Fibroblast of villous mesenchyme (primary cell): ENCODE results near the gene CHRNA4. TPM values are rescaled to one million over a fixed set of nuclear protein-coding genes. Genes with fewer than 3 reads are reported as not detected.

Experiments
- DNase-seq: peaks from one replicate; pipeline ENCODE4 v3.0.0-alpha.2; 2010; ENCODE audit warnings: low read depth
- H3K4me3 ChIP-seq: 2 replicates; pipeline ENCODE4 v1.5.1; 2011; ENCODE audit warnings: low read depth, mild to moderate bottlenecking, low read length
- total RNA-seq: library from RNA; depleted of rRNA; stranded (reverse); fragments of >200 nt; gene quantifications from 2 replicates; pipeline ENCODE4 v1.2.3, GENCODE V29; 2012
- TF ChIP-seq, protein P1 (sequence below): IDR thresholded peaks from 2 replicates; pipeline ENCODE4 v1.5.1; 2012; ENCODE audit warnings: low read depth, mild to moderate bottlenecking, low read length; ENCODE audit not compliant: insufficient read depth

CHRNA4 gene
- total RNA-seq, 1 donor, result not detected

DNA sequence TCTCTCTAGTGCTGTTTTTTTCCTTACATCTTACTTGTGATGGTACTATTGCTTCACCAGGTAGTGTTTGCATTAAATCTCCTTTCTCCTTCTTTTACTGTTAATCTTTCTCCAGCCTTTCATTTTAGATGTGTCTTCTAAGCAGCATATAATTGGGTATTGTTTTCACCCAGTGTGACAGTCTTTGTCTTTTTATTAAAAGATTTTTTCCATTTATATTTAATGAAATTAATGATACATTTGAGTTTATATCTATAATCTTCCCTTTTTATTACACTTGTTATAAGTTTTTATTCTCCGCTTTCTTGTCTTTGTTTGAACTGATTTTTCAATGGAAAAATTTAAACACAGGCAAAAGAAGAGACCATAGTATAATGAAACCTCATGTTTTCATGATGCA, 59.5 kb downstream of the CHRNA4 start:
- TF ChIP-seq, protein P1, sequence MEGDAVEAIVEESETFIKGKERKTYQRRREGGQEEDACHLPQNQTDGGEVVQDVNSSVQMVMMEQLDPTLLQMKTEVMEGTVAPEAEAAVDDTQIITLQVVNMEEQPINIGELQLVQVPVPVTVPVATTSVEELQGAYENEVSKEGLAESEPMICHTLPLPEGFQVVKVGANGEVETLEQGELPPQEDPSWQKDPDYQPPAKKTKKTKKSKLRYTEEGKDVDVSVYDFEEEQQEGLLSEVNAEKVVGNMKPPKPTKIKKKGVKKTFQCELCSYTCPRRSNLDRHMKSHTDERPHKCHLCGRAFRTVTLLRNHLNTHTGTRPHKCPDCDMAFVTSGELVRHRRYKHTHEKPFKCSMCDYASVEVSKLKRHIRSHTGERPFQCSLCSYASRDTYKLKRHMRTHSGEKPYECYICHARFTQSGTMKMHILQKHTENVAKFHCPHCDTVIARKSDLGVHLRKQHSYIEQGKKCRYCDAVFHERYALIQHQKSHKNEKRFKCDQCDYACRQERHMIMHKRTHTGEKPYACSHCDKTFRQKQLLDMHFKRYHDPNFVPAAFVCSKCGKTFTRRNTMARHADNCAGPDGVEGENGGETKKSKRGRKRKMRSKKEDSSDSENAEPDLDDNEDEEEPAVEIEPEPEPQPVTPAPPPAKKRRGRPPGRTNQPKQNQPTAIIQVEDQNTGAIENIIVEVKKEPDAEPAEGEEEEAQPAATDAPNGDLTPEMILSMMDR, result no peak
- H3K4me3 ChIP-seq, result no peak overlapping the region
- no peak for DNase-seq

DNA sequence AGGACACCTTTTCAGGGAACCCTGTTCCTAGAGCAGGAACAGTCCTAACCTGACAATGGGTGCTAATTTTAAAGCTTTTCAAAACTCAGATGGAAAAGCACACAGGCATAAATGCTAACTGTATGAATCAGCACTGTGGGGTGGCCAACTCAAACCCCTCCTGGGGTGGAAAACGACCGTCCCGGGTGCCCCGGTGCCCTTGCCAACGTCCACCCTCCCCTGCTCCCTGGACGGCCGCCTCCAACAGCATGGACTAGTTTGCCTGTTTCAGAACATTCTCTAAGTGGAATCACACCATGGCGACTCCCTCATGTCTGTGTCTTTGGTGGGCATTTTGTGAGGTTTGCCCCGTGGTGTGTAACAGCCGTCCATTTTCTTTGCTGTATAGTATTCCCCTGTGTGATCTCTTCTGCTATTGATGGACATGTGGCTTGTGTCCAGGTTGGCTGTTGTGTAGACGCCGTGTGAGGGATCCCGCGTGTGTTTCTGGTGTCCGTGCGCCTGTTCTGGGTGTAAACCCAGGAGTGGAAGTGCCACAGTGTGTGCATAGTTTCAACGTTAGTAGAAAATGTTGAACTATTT, 62.3 kb downstream of the CHRNA4 start:
- TF ChIP-seq, protein P1, result no peak

DNA sequence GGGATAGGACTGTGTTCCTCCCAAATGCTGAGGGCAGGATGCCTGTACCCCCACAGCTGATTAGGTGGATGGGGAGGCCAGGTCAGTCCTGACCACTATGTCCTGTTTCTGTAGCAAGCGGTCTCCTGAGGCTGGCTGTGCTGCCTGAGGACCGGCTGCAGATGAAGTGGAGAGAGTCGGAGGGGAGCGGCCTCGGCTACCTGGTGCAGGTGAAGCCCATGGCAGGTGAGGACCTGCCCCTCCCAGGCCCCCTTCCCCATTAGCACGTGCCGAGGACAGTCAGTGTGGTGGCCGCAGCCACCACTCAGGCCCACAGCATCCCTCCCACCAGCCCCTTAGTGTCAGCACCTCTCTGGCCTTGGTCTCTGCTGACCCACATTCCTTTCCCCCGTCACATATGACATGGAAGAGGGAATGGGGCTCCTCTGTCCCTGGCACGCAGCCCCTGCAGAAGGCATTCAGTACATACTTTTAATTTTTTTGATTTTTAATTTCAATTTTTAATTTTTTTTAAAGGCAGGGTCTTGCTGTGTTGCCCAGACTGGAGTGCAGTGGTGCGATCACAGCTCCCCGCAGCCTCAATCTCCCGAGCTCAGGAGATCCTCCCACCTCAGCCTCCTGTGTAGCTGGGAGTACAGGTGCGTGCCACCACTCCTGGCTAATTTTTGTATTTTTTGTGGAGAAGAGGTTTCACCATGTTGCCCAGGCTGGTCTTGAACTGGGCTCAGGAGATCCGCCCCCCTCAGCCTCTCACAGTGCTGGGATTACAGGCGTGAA, 63.2 kb downstream of the CHRNA4 start:
- no peak for DNase-seq
- no peak overlapping the region for H3K4me3 ChIP-seq
- TF ChIP-seq, protein P1, result no peak

More for the DNA sequence above, 62.3 kb downstream of the CHRNA4 start:
- no peak for DNase-seq
- no peak overlapping the region for H3K4me3 ChIP-seq

DNA sequence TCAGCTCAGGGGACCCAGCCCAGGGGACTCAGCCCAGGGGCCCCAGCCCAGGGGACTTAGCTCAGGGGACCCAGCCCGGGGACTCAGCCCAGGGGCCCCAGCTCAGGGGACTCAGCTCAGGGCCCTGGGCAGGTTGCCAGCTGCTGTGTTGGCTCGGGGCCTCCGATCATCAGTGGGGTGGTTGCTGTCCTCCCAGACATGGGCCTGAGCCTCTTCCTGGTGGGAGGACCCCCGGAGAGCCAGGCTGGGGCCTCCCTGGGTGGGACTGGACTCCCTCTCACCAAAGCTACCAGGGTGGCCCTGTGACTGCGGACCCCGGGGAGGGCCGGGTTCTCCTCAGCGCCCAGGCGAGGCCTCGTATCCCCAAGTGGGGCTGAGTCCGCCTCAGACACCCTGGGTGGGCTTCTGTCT, 63.8 kb downstream of the CHRNA4 start:
- no peak for DNase-seq

DNA sequence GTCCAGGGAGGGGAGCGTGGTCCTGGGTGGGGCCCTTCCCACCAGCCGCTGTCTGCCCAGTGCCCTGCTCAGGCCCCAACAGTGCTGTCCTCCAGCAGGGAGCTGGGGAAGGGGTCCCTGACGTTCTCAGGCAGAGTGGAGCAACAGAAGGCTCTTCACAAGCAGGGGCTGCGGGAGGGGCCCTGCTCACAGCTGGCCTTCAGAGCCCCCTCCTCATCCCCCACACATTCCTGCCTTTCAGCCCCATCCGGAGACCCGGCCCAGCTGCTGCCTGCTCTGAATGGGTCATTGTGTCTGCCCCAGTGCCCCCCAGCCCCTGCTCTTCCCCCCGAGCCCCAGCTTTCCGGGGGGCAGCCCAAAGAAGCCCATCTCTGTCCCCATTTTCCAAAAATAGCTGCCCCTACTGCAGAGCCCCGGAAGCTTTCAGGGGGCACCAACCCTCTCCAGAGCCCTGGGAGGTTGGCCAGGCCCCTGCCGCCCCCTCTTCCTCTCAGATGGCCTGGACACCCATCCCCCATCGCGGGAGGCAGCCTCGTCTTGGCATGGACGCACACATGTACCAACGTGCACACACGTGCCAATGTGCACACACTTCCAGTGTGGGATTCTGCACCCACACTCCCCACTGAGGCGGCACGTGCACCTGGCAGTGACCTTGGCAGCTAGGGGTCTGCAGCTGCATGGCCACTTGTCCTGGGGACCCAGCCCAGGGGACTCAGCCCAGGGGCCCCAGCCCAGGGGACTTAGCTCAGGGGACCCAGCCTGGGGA, 64.4 kb downstream of the CHRNA4 start:
- TF ChIP-seq, protein P1, result no peak
- no peak overlapping the region for H3K4me3 ChIP-seq
- DNase-seq, result no peak

More for the DNA sequence above, 63.8 kb downstream of the CHRNA4 start:
- no peak overlapping the region for H3K4me3 ChIP-seq
- TF ChIP-seq, protein P1, result no peak

DNA sequence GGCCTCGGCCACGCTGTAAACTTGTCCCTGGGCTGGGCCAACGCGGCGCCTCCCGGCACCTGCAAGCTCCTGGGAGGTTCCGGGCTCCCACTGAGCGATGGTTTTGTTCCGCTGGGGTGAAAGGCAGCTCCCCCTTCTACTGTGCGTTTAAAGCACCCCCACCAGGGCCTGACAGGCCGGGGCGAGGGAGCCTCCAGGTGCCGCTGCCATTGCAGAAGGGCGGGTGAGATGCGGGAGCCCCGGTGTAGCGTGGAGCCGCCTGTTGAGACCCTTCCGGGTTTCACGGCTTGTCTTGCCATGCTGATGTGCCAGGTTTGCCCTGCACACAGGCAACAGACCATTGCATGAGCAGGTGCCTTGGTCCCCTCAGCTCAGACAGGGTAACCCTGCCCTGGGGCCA, 65.3 kb downstream of the CHRNA4 start:
- no peak for DNase-seq
- TF ChIP-seq, protein P1, result no peak
- H3K4me3 ChIP-seq, result no peak overlapping the region
